Panc1 (cell line): ENCODE measurements around the gene APP. TPM values are rescaled to one million over a fixed set of nuclear protein-coding genes. Genes with fewer than 3 reads are reported as not detected.

Experiments
- ATAC-seq: fragments of 200-7000 bp; cut with Tn5 transposase; 2 replicates; pipeline ENCODE4 v1.9.1; 2020; ENCODE audit warnings: mild to moderate bottlenecking, moderate library complexity
- BruUV-seq: library from RNA; stranded (reverse); fragments of 400-500 nt; replicated peaks from 2 replicates; lab custom pipeline; 2021; lab: Mats Ljungman, UMichigan
- CTCF ChIA-PET: fragments of 300-600 bp; sonication (Branson Sonifier 250); formaldehyde crosslinking; loops from one replicate; lab custom pipeline; 2022; ENCODE audit warnings: antibody characterized with exemption; lab: Charles Lee
- POLR2A ChIA-PET: fragments of 300-600 bp; sonication (Branson Sonifier 250); formaldehyde crosslinking; loops from one replicate; lab custom pipeline; 2022; ENCODE audit warnings: antibody characterized with exemption; lab: Charles Lee
- DNase-seq: peaks from one replicate; pipeline ENCODE4 v3.0.0-alpha.2; 2010; ENCODE audit warnings: low read depth, low spot score
- H3K27ac ChIP-seq: 2 replicates; pipeline ENCODE4 v1.5.1; 2011; ENCODE audit warnings: mild to moderate bottlenecking, low read length, inconsistent platforms
- H3K27me3 ChIP-seq: fragments of 200-500 bp; sonication (Bioruptor generic); 2 replicates; pipeline ENCODE4 v1.6.0; 2014; ENCODE audit warnings: low read length, inconsistent platforms; ENCODE audit not compliant: control insufficient read depth, insufficient read depth
- H3K36me3 ChIP-seq: fragments of 200-500 bp; sonication (Bioruptor generic); 2 replicates; pipeline ENCODE4 v1.5.1; 2014; ENCODE audit warnings: inconsistent platforms, mild to moderate bottlenecking, low read length, moderate library complexity; ENCODE audit not compliant: control insufficient read depth, insufficient read depth
- H3K4me1 ChIP-seq: 2 replicates; pipeline ENCODE4 v1.5.1; 2011; ENCODE audit warnings: inconsistent platforms, mild to moderate bottlenecking, low read length, moderate library complexity; ENCODE audit not compliant: control insufficient read depth, insufficient read depth
- H3K4me3 ChIP-seq, 2 experiments: 2 replicates each; pipeline ENCODE4 v1.5.1; 2011 to 2012; ENCODE audit warnings: low read depth in 2 of 2, low read length in 2 of 2, mild to moderate bottlenecking in 2 of 2, inconsistent platforms in 1 of 2, moderate library complexity in 1 of 2
- H3K9me3 ChIP-seq: fragments of 200-500 bp; sonication (Bioruptor generic); 2 replicates; pipeline ENCODE4 v1.5.1; 2014; ENCODE audit warnings: low read depth, mild to moderate bottlenecking, inconsistent platforms, low read length, moderate library complexity; ENCODE audit not compliant: control insufficient read depth, insufficient read depth
- POLR2AphosphoS5 ChIP-seq: IDR thresholded peaks from 2 replicates; pipeline ENCODE4 v1.6.1; 2012; ENCODE audit warnings: mild to moderate bottlenecking, low read depth, low read length, moderate library complexity
- SIN3A ChIP-seq: IDR thresholded peaks from 2 replicates; pipeline ENCODE4 v1.6.1; 2012; ENCODE audit warnings: low read depth, mild to moderate bottlenecking, low read length, moderate library complexity, borderline replicate concordance; ENCODE audit not compliant: insufficient read depth
- TCF7L2 ChIP-seq: IDR thresholded peaks from 2 replicates; pipeline ENCODE4 v1.6.1; 2011; ENCODE audit warnings: mild to moderate bottlenecking, low read depth, low read length, inconsistent platforms
- in situ Hi-C: cut with HindIII; loops from 2 replicates; pipeline ENCODE4 v1.10.0; 2016; ENCODE audit warnings: low sequenced_read_pairs, low pct_unique_long_range_greater_than_20kb
- intact Hi-C: fragments of 100-400 bp; cut with micrococcal nuclease; formaldehyde crosslinking; loops from one replicate; pipeline ENCODE4 v1.10.0; 2022; ENCODE audit not compliant: unreplicated experiment
- total RNA-seq: library from RNA; stranded (reverse); gene quantifications from one replicate; pipeline ENCODE4 v1.2.1, GENCODE V29; 2021; ENCODE audit not compliant: unreplicated experiment
- TF ChIP-seq, protein P1 (sequence below): fragments of 450-650 bp; IDR thresholded peaks from 2 replicates; pipeline ENCODE4 v1.5.1; 2017; ENCODE audit warnings: mild to moderate bottlenecking
- TF ChIP-seq, protein P2 (sequence below), 2 experiments: IDR thresholded peaks; 2 replicates each; pipeline ENCODE4 v1.6.1; 2011 to 2012; ENCODE audit warnings: low read depth in 2 of 2, control low read depth in 1 of 2, low read length in 1 of 2, mild to moderate bottlenecking in 1 of 2, moderate library complexity in 1 of 2; ENCODE audit not compliant: insufficient read depth in 1 of 2

Gene APP
- total RNA-seq, 1 experiment from 2014 or later: 542 TPM

DNA sequence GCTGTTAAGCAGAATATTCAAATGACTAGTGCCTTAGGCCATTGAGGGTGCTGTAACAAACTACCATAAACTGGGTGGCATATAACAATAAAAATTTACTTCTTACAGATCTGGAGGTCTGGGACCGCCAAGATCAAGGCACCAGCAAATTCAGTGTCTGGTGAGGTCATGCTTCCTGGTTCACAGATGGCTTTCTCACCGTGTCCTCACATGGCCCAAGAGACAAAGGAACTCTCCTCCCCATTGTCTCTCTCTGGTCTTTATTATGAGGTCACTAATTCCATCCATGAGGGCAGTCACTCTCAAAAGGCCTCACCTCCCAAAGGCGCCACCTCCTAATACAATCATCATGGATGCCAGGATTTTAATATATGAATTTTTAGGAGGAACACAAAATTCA, 308.5 kb downstream of the APP start:
- DNase-seq: no peak
- Histone ChIP-seq H3K36me3 (no peaks in the 10 kb centered on the region), H3K27me3 (no peaks in the 10 kb centered on the region; the same call in none of the 2 replicates), H3K9me3 (no peaks in the 10 kb centered on the region), H3K4me1 (no peaks in the 10 kb centered on the region), H3K4me3 (no peak overlapping the region), H3K27ac (no peak overlapping the region)
- BruUV-seq: no TSS peak
- TF ChIP-seq, protein P1, sequence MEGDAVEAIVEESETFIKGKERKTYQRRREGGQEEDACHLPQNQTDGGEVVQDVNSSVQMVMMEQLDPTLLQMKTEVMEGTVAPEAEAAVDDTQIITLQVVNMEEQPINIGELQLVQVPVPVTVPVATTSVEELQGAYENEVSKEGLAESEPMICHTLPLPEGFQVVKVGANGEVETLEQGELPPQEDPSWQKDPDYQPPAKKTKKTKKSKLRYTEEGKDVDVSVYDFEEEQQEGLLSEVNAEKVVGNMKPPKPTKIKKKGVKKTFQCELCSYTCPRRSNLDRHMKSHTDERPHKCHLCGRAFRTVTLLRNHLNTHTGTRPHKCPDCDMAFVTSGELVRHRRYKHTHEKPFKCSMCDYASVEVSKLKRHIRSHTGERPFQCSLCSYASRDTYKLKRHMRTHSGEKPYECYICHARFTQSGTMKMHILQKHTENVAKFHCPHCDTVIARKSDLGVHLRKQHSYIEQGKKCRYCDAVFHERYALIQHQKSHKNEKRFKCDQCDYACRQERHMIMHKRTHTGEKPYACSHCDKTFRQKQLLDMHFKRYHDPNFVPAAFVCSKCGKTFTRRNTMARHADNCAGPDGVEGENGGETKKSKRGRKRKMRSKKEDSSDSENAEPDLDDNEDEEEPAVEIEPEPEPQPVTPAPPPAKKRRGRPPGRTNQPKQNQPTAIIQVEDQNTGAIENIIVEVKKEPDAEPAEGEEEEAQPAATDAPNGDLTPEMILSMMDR: no peak
- no peak for TF ChIP-seq POLR2AphosphoS5
- TF ChIP-seq TCF7L2: no peak
- TF ChIP-seq, protein P2, sequence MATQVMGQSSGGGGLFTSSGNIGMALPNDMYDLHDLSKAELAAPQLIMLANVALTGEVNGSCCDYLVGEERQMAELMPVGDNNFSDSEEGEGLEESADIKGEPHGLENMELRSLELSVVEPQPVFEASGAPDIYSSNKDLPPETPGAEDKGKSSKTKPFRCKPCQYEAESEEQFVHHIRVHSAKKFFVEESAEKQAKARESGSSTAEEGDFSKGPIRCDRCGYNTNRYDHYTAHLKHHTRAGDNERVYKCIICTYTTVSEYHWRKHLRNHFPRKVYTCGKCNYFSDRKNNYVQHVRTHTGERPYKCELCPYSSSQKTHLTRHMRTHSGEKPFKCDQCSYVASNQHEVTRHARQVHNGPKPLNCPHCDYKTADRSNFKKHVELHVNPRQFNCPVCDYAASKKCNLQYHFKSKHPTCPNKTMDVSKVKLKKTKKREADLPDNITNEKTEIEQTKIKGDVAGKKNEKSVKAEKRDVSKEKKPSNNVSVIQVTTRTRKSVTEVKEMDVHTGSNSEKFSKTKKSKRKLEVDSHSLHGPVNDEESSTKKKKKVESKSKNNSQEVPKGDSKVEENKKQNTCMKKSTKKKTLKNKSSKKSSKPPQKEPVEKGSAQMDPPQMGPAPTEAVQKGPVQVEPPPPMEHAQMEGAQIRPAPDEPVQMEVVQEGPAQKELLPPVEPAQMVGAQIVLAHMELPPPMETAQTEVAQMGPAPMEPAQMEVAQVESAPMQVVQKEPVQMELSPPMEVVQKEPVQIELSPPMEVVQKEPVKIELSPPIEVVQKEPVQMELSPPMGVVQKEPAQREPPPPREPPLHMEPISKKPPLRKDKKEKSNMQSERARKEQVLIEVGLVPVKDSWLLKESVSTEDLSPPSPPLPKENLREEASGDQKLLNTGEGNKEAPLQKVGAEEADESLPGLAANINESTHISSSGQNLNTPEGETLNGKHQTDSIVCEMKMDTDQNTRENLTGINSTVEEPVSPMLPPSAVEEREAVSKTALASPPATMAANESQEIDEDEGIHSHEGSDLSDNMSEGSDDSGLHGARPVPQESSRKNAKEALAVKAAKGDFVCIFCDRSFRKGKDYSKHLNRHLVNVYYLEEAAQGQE (IDR thresholded peaks at IDR 0.05; ENCODE audit: insufficient read depth in 1 of 2, low read depth in 2 of 2, low read length in 1 of 2): no peak
- TF ChIP-seq SIN3A: no peak
- ChIA-PET POLR2A (no interaction called here), CTCF (no interaction called here)
- in situ Hi-C loops: no loop called here
- intact Hi-C loops: no loop called here
- ATAC-seq: no peak

DNA sequence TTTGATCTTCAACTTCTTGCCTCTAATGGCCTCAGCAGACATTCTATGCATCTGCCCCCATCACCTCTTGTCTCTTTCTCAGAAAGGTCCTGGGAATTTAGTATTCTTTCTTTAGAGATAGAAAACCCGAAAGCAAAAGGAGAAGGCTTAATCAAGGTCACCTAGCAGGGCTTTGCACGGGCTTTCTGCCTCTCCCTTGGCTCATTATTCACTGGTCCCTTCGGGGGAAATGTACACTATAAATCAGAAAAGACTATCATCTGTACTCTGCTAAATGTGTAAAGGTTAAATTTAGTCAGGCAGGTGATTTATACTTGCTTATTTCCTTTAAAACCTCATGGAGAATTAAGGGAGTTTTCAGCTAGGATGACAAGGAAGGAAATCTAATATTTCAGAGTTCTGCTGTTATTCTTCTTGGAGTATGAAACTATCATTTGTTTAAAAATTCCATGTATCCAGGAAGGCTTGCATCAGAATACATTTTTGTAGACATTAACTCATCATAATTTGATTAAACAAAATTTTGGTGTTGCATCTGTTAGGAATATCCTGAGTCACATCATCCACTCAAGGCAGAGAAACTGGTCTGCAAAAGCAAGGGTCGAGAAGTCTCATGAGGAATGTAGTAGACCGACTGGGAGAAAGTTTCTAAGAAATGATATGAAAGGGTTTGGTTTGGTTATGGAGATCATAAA, 311.2 kb downstream of the APP start:
- Histone ChIP-seq H3K9me3 (no peaks in the 10 kb centered on the region), H3K27me3 (no peaks in the 10 kb centered on the region; the same call in none of the 2 replicates), H3K4me1 (no peaks in the 10 kb centered on the region), H3K27ac (no peak overlapping the region), H3K4me3 (no peak overlapping the region), H3K36me3 (no peaks in the 10 kb centered on the region)
- no TSS peak for BruUV-seq
- DNase-seq (no peak), ATAC-seq (no peak)
- CTCF ChIA-PET: no interaction called here
- in situ Hi-C loops (no loop called here), intact Hi-C loops (no loop called here)
- TF ChIP-seq POLR2AphosphoS5: no peak
- TF ChIP-seq, protein P1: no peak
- TF ChIP-seq, protein P2 (IDR thresholded peaks at IDR 0.05; ENCODE audit: insufficient read depth in 1 of 2, low read depth in 2 of 2, low read length in 1 of 2): no peak
- no peak for TF ChIP-seq SIN3A
- TF ChIP-seq TCF7L2: no peak
- POLR2A ChIA-PET: interaction anchor here (0.6 kb wide), 1 partner anchor 61 kb away, joined by 3 read pairs; no protein-coding TSS in a partner anchor
